ENCODE results near the gene PPM1B. TPM values are rescaled to one million over a fixed set of nuclear protein-coding genes. Genes with fewer than 3 reads are reported as not detected.

PPM1B gene
- total and polyA plus RNA-seq, 2 donors (not counting 1 experiment from before 2014, with no cell fraction given) = 15.3 to 81.4 TPM

- intact Hi-C loops (cut with micrococcal nuclease) = no loop called here
- peaks cover 6% of the 10 kb centered on the region for H3K9me3 Mint-ChIP-seq (ENCODE audit: insufficient read depth)
- POLR2A ChIA-PET = no interaction called here
- CTCF ChIA-PET = no interaction called here
- ATAC-seq (ENCODE audit: low read depth) (no peak), DNase-seq (no peak)
- no peak overlapping the region for H3K4me3 ChIP-seq (ENCODE audit: control extremely low read depth in 1 of 5, extremely low read depth in 1 of 5, insufficient read depth in 1 of 5, low read depth in 2 of 5, low read length in 4 of 5)
- no peak overlapping the region for H3K27ac ChIP-seq (ENCODE audit: low read length in 2 of 2)
- WGBS (ENCODE audit: insufficient coverage) = 86% methylated on average over 1 of the region's 4 CpGs
- H2AFZ ChIP-seq (ENCODE audit: insufficient read depth, low read depth, low read length, poor library complexity, severe bottlenecking) = peak overlapping the region; percentile 16
- H3K4me1 Mint-ChIP-seq = no peaks in the 10 kb centered on the region
- peaks cover 0 to 4% (median 0%) of the 10 kb centered on the region in 3 donors for H3K9me3 ChIP-seq (ENCODE audit: control extremely low read depth in 1 of 3, control insufficient read depth in 2 of 3, insufficient read depth in 1 of 3, low read length in 2 of 3)
- no peaks in the 10 kb centered on the region for H3K36me3 ChIP-seq (replicated peaks in 1 of 2; ENCODE audit: control extremely low read depth in 1 of 2, control insufficient read depth in 1 of 2, extremely low read depth in 1 of 2, insufficient read depth in 2 of 2, low read length in 1 of 2)
- no peaks in the 10 kb centered on the region for H3K79me2 ChIP-seq (ENCODE audit: control insufficient read depth, insufficient read depth, low read length)
- no peak overlapping the region for H3K9ac ChIP-seq (ENCODE audit: low read length)
- no peak overlapping the region for H3K4me3 Mint-ChIP-seq
- peaks cover 14% of the 10 kb centered on the region for H3K27me3 Mint-ChIP-seq
- H4K20me1 ChIP-seq (ENCODE audit: control insufficient read depth, insufficient read depth, low read length, poor library complexity, severe bottlenecking) = no peaks in the 10 kb centered on the region
- no peak overlapping the region for H3K27ac Mint-ChIP-seq
- no peak overlapping the region for H3K4me2 ChIP-seq (replicated peaks; ENCODE audit: low read depth, low read length, poor library complexity, severe bottlenecking)
- no peak for TF ChIP-seq EZH2 (IDR thresholded peaks at IDR 0.05; ENCODE audit: borderline replicate concordance, insufficient read depth, low read depth, low read length, poor library complexity, severe bottlenecking)
- TF ChIP-seq CTCF (IDR thresholded peaks at IDR 0.05) = no peak
- H3K4me1 ChIP-seq (ENCODE audit: control insufficient read depth in 2 of 2, insufficient read depth in 2 of 2, low read length in 2 of 2) = no peaks in the 10 kb centered on the region
- H3K27me3 ChIP-seq (replicated peaks in 1 of 4; ENCODE audit: control extremely low read depth in 1 of 4, control insufficient read depth in 3 of 4, insufficient read depth in 4 of 4, low read length in 3 of 4) = no peaks in the 10 kb centered on the region
Observed at GRCh38 chr2:44137048-44137447, 31.6 kb upstream of the PPM1B start.

- no peaks in the 10 kb centered on the region for H3K4me1 Mint-ChIP-seq
- no peak overlapping the region for H3K4me3 Mint-ChIP-seq
- ChIA-PET POLR2A (no interaction called here), CTCF (interaction anchor here (0.7 kb wide), 1 partner anchor 23 kb away, joined by 4 read pairs; no protein-coding TSS in a partner anchor)
- Histone ChIP-seq H3K4me1 (ENCODE audit: control insufficient read depth in 2 of 2, insufficient read depth in 2 of 2, low read length in 2 of 2) (no peaks in the 10 kb centered on the region), H4K20me1 (ENCODE audit: control insufficient read depth, insufficient read depth, low read length, poor library complexity, severe bottlenecking) (no peaks in the 10 kb centered on the region), H3K4me3 (ENCODE audit: control extremely low read depth in 1 of 5, extremely low read depth in 1 of 5, insufficient read depth in 1 of 5, low read depth in 2 of 5, low read length in 4 of 5) (no peak overlapping the region), H3K4me2 (replicated peaks; ENCODE audit: low read depth, low read length, poor library complexity, severe bottlenecking) (no peak overlapping the region), H2AFZ (ENCODE audit: insufficient read depth, low read depth, low read length, poor library complexity, severe bottlenecking) (no peak overlapping the region), H3K9me3 (ENCODE audit: control extremely low read depth in 1 of 3, control insufficient read depth in 2 of 3, insufficient read depth in 1 of 3, low read length in 2 of 3) (peaks cover 0 to 4% (median 0%) of the 10 kb centered on the region in 3 donors), H3K9ac (ENCODE audit: low read length) (no peak overlapping the region), H3K36me3 (replicated peaks in 1 of 2; ENCODE audit: control extremely low read depth in 1 of 2, control insufficient read depth in 1 of 2, extremely low read depth in 1 of 2, insufficient read depth in 2 of 2, low read length in 1 of 2) (no peaks in the 10 kb centered on the region), H3K79me2 (ENCODE audit: control insufficient read depth, insufficient read depth, low read length) (no peaks in the 10 kb centered on the region), H3K27ac (ENCODE audit: low read length in 2 of 2) (no peak overlapping the region), H3K27me3 (replicated peaks in 1 of 4; ENCODE audit: control extremely low read depth in 1 of 4, control insufficient read depth in 3 of 4, insufficient read depth in 4 of 4, low read length in 3 of 4) (peaks cover 0 to 2% (median 0%) of the 10 kb centered on the region in 4 experiments)
- H3K27ac Mint-ChIP-seq = no peak overlapping the region
- peaks cover 10% of the 10 kb centered on the region for H3K27me3 Mint-ChIP-seq
- intact Hi-C loops (cut with micrococcal nuclease) = no loop called here
- H3K9me3 Mint-ChIP-seq (ENCODE audit: insufficient read depth) = peaks cover 2% of the 10 kb centered on the region
- TF ChIP-seq CTCF (IDR thresholded peaks at IDR 0.05) = no peak
- TF ChIP-seq EZH2 (IDR thresholded peaks at IDR 0.05; ENCODE audit: borderline replicate concordance, insufficient read depth, low read depth, low read length, poor library complexity, severe bottlenecking) = no peak
- 75% methylated on average over 2 of the region's 4 CpGs for WGBS (ENCODE audit: insufficient coverage)
- ATAC-seq (ENCODE audit: low read depth) = no peak
- DNase-seq = no peak
Observed at GRCh38 chr2:44137872-44138551, 30.7 kb upstream of the PPM1B start.
